GM12801 (cell line): Measurements from ENCODE around the gene KRTAP16-1.

Experiments
- CTCF ChIP-seq: IDR thresholded peaks from one replicate; pipeline ENCODE4 v1.5.1; 2011; ENCODE audit warnings: control low read depth; ENCODE audit not compliant: insufficient read length; ENCODE audit errors: extremely low read depth

KRTAP16-1 gene

DNA sequence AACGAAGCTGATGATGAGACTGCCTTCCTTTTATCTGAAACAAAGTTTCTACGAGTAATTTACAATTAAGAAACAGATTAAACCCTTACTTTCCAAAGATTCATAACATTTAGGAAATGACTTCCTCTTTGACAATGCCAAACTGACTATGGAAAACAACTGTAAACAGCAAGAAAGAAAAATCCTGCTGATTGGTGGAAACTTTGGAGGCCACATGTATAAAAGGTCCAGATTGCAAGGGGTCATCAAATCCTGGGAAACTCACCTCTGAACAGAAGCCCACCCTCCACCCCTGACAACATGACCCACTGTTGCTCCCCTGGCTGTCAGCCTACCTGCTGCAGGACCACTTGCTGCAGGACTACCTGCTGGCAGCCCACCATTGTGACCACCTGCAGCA lies 44.0 kb downstream of the KRTAP16-1 start, which contains the start of gene KRTAP9-6:
Gene KRTAP9-6 (plus strand): TSS at position 301 of the 400 bp plus-strand sequence. CDS start 0 bp downstream, at position 301.
- TF ChIP-seq CTCF = no peak

DNA sequence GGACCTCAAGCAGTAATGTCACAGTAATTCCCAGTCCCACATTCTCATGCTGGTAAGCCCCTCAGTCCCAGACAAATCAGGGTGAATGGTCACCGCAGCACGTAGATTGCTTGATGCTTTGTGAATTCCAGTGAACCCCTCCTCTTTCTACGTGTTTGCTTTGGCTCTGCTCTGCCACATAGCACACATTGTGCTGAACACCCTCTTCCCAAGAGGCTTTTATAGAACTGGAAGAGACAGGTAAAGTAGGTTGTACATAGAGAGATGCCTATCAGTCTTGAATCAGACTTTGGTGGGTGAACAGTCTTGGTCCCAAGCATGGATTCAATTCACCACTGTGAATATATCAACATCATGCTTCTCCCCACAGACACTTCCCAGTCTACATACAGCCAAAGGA lies 44.5 kb downstream of the KRTAP16-1 start:
- no peak for TF ChIP-seq CTCF

GRCh38 chr17:41263212-41263611 lies 45.9 kb downstream of the KRTAP16-1 start:
- TF ChIP-seq CTCF = no peak

DNA sequence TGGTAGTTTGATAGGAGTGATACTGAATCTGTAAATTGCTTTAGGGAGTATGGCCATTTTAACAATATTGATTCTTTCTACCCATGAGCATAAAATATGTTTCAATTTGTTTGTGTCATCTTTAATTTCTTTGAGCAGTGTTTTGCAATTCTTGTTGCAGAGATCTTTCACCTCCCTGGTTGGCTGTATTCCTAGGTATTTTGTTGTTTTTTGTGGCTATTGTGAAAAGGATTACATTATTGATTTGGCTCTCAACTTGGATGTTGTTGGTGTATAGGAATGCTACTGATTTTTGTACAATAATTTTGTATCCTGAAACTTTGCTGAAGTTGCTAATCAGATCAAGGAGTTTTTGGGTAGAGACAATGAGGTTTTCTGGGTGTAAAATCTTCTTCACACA lies 50.7 kb downstream of the KRTAP16-1 start:
- TF ChIP-seq CTCF = no peak
